Esophagus muscularis mucosa (tissue), 4 donors: ENCODE results near the gene RAB10. TPM values are rescaled to one million over a fixed set of nuclear protein-coding genes. Genes with fewer than 3 reads are reported as not detected.
A peak's percentile ranks its signal among the peaks of the same experiment; 100 is the strongest.

Experiments
- DNase-seq: peaks from one replicate; pipeline ENCODE4 v3.0.0-alpha.2; 2017; ENCODE audit errors: extremely low spot score
- H3K27ac ChIP-seq, 4 donors: fragments of 200-600 bp; sonication (generic); replicated peaks in 1 of 4; 1 replicate in 3 of 4; 2 replicates in 1 of 4; pipeline ENCODE4 v1.5.1; 2016 to 2019; ENCODE audit warnings: mild to moderate bottlenecking in 1 of 4
- H3K27me3 ChIP-seq, 4 donors: fragments of 200-600 bp; sonication (generic); one replicate each; pipeline versions ENCODE4 v1.5.1 to v1.6.0; 2016 to 2019
- H3K36me3 ChIP-seq, 4 donors: fragments of 200-600 bp; sonication (generic); one replicate each; pipeline ENCODE4 v1.5.1; 2016 to 2019
- H3K4me1 ChIP-seq, 4 donors: fragments of 200-600 bp; sonication (generic); one replicate each; pipeline ENCODE4 v1.5.1; 2016 to 2019
- H3K4me3 ChIP-seq, 4 donors: fragments of 200-600 bp; sonication (generic); 1 replicate in 2 of 4; 2 replicates in 2 of 4; pipeline ENCODE4 v1.5.1; 2016 to 2019; ENCODE audit warnings: mild to moderate bottlenecking in 4 of 4, moderate library complexity in 1 of 4
- H3K9me3 ChIP-seq, 4 donors: fragments of 200-600 bp; sonication (generic); 1 replicate in 3 of 4; 2 replicates in 1 of 4; pipeline ENCODE4 v1.5.1; 2016 to 2019
- EP300 ChIP-seq: sonication (generic); formaldehyde crosslinking; IDR thresholded peaks from one replicate; pipeline ENCODE4 v1.6.1; 2017; ENCODE audit warnings: antibody characterized with exemption
- POLR2A ChIP-seq: fragments of 450-650 bp; IDR thresholded peaks from one replicate; pipeline ENCODE4 v1.6.1; 2017; ENCODE audit warnings: antibody characterized with exemption, moderate library complexity, mild to moderate bottlenecking, low read depth
- POLR2AphosphoS5 ChIP-seq, 2 donors: sonication (generic); formaldehyde crosslinking; IDR thresholded peaks; one replicate each; pipeline ENCODE4 v1.6.1; 2017; ENCODE audit warnings: antibody characterized with exemption in 2 of 2
- WGBS: methylation state at CpG from one replicate; pipeline ENCODE4 v1.1.5; 2018; 5-methylcytosine and 5-hydroxymethylcytosine counted together
- intact Hi-C: fragments of 100-400 bp; cut with DNase I; formaldehyde crosslinking; loops from one replicate; pipeline ENCODE4 v1.15.1; 2023
- total RNA-seq, 4 donors: library from RNA; depleted of rRNA; stranded (reverse); fragments of >200 nt; gene quantifications; one replicate each; pipeline versions ENCODE4 v1.1.0 to v1.2.1, GENCODE V29; 2016
- TF ChIP-seq, protein P1 (sequence below), 3 experiments: fragments of 200-600 bp in 2 of 3; fragments of 450-650 bp in 1 of 3; sonication (generic) in 2 of 3; IDR thresholded peaks; one replicate each; pipeline ENCODE4 v1.5.1; 2017 to 2019; ENCODE audit warnings: antibody characterized with exemption in 3 of 3, mild to moderate bottlenecking in 2 of 3, moderate library complexity in 1 of 3

Gene RAB10
- total RNA-seq, 4 donors from 2014 or later, result 91.0 to 106 (median 98.1) TPM

DNA sequence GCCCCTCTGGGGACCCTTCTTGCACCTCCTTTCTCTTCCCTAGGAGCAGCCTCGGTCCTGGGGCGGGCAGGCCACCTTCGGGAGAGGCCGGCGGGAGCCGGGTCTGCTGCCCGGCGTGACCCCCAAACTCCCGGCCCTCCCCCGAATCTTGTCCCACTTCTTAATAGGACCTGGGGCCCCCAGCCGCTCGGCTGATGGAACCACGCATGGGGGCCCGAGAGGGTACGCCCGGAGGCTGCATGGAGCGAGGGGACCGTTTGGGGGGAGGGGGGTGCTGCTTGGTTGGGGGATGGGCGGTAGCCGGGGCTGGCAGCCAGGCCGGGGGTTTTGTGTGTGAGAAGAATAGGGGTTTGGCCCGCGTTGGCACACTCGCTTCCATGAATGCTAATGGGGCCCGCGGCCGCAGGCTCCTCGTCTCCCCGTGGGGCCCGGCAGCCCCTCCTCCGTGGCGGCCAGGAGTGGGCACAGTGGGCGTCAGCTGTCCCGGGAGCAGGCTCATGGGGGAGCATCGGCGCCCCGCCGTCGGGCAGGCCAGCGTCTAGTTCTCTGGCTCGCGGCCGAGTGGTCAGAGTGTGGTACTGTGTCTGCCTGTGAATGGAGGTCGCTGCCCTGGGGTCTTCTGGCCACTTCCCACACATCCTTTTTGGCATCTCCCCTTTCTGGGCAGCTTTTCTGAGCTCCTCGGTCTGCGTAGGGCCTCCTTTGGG, 140.0 kb downstream of the RAB10 start:
- 17% methylated on average over 13 of the region's 46 CpGs for WGBS
- Histone ChIP-seq H3K4me1 (peaks cover 14 to 26% (median 24%) of the 10 kb centered on the region in 4 donors), H3K9me3 (no peaks in the 10 kb centered on the region), H3K36me3 (no peaks in the 10 kb centered on the region), H3K4me3 (peak overlapping the region; percentile 51 to 60 (median 55)), H3K27me3 (peaks cover 0 to 45% (median 23%) of the 10 kb centered on the region in 4 donors), H3K27ac (no peak overlapping the region)
- DNase-seq, result no peak
- no peak for TF ChIP-seq POLR2AphosphoS5 (IDR thresholded peaks at IDR 0.05)
- TF ChIP-seq, protein P1, sequence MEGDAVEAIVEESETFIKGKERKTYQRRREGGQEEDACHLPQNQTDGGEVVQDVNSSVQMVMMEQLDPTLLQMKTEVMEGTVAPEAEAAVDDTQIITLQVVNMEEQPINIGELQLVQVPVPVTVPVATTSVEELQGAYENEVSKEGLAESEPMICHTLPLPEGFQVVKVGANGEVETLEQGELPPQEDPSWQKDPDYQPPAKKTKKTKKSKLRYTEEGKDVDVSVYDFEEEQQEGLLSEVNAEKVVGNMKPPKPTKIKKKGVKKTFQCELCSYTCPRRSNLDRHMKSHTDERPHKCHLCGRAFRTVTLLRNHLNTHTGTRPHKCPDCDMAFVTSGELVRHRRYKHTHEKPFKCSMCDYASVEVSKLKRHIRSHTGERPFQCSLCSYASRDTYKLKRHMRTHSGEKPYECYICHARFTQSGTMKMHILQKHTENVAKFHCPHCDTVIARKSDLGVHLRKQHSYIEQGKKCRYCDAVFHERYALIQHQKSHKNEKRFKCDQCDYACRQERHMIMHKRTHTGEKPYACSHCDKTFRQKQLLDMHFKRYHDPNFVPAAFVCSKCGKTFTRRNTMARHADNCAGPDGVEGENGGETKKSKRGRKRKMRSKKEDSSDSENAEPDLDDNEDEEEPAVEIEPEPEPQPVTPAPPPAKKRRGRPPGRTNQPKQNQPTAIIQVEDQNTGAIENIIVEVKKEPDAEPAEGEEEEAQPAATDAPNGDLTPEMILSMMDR (IDR thresholded peaks at IDR 0.05), result no peak
- TF ChIP-seq EP300, result no peak
- no peak for TF ChIP-seq POLR2A
- intact Hi-C loops, result no loop called here

DNA sequence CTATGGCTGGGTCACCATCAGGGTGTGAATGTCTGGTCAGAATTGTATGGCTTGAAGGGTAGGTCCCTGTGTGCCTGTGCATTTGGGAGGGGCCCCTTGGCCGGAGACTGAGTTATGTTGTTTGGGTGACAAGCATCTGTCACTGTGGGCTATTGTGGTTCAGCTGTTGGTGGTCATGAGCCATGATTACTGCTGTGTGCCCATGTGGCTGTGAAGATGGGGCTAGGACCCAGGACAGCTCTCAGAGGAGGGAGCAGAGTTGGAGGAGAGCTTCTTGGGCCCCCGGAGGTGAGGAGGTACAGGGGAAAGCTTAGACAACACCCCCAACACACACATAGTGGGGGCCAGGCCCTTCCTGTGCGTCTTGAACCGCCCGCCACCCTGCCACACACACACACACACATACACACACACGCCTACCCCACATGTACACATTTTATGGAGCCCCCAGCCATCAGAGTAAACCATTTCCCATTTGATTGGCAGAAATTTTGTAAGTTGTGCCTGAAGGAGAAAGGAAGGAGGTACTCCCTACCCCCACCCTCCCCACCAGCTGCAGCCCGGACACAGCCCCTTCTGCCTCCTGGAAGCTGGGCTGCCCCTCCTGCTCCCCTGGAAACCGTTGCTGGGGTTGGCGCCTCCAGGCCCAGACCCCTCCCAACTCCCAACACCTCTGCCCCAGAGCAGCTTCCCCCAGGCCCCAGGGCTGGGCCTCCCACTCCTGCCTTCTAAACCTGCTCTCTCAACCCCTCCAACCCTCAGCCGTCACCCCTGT, 141.0 kb downstream of the RAB10 start:
- Histone ChIP-seq H3K4me3 (no peak overlapping the region), H3K27ac (no peak overlapping the region), H3K9me3 (no peaks in the 10 kb centered on the region), H3K27me3 (peaks cover 0 to 48% (median 25%) of the 10 kb centered on the region in 4 donors), H3K4me1 (peaks cover 18 to 35% (median 33%) of the 10 kb centered on the region in 4 donors), H3K36me3 (no peaks in the 10 kb centered on the region)
- intact Hi-C loops, result no loop called here
- no peak for TF ChIP-seq POLR2AphosphoS5 (IDR thresholded peaks at IDR 0.05)
- no peak for TF ChIP-seq EP300
- TF ChIP-seq, protein P1 (IDR thresholded peaks at IDR 0.05), result no peak
- no peak for TF ChIP-seq POLR2A
- no peak for DNase-seq
- 79% methylated on average over 7 of the region's 10 CpGs for WGBS

DNA sequence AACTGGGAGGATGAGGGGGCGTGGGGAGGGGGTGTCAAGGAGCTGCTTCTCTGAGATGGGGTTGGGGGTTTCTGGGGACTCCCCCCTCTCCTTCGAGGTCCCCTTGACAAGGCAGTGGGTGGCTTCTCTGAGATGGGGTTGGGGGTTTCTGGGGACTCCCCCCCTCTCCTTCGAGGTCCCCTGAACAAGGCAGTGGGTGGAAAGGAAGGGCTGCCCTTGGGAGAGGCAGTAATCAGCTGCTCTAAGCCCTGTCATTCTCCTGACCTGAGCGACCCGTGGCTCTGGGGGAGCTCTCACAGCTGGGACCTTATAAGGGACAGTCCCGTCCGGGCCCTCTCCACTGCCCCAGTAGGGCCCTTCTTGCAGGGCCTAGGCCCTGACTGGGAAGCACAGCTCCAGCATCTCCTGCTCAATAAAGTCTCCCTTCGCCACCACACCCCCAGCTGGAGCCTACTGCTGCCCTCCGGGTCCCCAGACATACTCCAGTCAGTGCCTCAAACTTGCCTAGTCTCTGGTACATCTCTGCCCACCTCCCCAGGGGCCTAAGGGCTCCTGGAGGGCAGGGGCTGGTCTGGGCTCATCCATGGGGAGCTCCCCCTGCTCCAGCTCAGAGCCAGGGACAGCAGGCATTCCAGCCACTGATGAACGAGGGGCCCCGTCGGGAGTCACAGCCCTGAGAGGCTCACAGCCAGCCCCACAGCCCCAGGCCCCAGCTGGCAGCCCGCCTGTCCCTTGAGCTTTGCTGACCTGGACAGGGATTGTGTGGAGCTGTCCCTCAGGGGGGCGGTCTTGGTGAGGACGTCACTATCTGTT, 141.8 kb downstream of the RAB10 start:
- TF ChIP-seq EP300 (no peak), POLR2AphosphoS5 (IDR thresholded peaks at IDR 0.05) (no peak), POLR2A (no peak)
- TF ChIP-seq, protein P1 (IDR thresholded peaks at IDR 0.05), result no peak
- Histone ChIP-seq H3K4me1 (peaks cover 18 to 36% (median 34%) of the 10 kb centered on the region in 4 donors), H3K36me3 (no peaks in the 10 kb centered on the region), H3K27me3 (peaks cover 0 to 51% (median 25%) of the 10 kb centered on the region in 4 donors), H3K4me3 (no peak overlapping the region), H3K27ac (no peak overlapping the region), H3K9me3 (no peaks in the 10 kb centered on the region)
- no peak for DNase-seq
- intact Hi-C loops, result no loop called here
- 72% methylated on average over 10 of the region's 15 CpGs for WGBS

DNA sequence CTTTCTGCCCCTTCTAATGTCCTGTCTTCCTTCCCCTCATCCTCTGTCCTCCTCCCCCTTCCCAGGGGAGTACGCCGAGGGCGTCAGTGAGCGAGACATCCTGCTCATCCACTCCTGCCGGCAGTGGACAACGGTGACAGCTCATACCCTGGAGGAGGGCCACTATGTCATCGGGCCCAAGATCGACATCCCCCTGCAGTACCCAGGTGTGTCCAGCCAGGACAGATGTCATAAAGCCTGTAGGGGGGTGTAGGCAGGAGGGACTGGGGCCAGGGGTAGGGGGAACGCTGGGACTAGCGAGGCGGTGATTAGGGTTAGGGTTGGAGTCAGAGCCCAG, 142.4 kb downstream of the RAB10 start:
- no peak overlapping the region for H3K4me3 ChIP-seq
- no peak overlapping the region for H3K27ac ChIP-seq
- peaks cover 0 to 51% (median 25%) of the 10 kb centered on the region in 4 donors for H3K27me3 ChIP-seq
- intact Hi-C loops, result no loop called here
- 83% methylated on average over 9 of the region's 11 CpGs for WGBS
- no peak for DNase-seq
- H3K36me3 ChIP-seq, result no peaks in the 10 kb centered on the region
- peaks cover 18 to 36% (median 34%) of the 10 kb centered on the region in 4 donors for H3K4me1 ChIP-seq
- no peaks in the 10 kb centered on the region for H3K9me3 ChIP-seq
- no peak for TF ChIP-seq POLR2AphosphoS5 (IDR thresholded peaks at IDR 0.05)
- no peak for TF ChIP-seq POLR2A
- TF ChIP-seq, protein P1 (IDR thresholded peaks at IDR 0.05), result no peak
